Measurements from ENCODE around the gene SCIN.
"Not testable (repeated sequence)": the region's sequence is repeated elsewhere in the genome, so short reads cannot be mapped to it uniquely, and the experiment has no call there.

Gene SCIN

DNA sequence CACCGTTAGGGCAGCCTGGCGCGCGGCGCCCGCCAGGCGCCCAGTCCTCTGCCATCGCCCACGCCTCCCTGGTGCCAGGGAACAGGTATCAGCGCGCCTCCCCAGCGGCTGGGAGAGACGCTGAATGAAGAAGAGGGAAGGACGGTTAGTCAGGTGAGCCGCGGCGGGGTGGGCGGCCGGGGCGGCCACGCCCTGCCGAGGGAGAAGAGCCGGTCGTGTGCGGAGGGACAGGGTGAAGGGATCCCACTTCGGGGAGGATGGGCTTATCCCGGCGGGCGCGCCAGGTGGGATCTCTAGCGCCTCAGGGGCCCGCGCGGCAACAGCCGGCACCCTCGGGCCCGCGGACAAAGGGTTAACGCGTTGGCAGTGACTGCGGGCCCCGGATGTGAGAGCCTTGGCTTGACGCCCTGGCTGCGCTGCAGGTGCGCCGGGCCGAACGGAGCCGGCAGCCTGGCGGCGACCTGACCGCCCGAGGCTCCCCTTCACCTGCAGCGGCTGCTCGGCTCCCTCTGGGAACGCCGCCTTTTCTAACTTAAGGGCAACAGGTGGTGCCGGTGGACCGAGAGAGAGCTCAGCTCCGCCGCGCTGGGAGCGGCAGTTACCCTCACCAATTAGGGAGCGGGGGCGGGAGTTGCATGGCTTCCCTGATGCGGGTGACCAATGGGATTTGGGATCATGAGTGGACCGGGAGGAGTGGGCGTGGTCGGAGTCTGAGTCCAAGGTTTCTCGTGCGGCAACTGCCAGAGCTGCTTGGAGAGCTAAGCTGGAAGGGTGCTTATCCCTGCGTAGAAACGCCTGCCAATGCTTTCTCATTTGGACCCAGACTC, 116.6 kb downstream of the SCIN start, which contains the start of gene ARL4A:
ARL4A (plus strand) TSS at position 743 of the 827 bp plus-strand sequence. CDS start 622 bp downstream, outside the sequence.
- DNase-seq (ENCODE audit: low read depth in 2 of 2), result peak; percentile 69 to 77

DNA sequence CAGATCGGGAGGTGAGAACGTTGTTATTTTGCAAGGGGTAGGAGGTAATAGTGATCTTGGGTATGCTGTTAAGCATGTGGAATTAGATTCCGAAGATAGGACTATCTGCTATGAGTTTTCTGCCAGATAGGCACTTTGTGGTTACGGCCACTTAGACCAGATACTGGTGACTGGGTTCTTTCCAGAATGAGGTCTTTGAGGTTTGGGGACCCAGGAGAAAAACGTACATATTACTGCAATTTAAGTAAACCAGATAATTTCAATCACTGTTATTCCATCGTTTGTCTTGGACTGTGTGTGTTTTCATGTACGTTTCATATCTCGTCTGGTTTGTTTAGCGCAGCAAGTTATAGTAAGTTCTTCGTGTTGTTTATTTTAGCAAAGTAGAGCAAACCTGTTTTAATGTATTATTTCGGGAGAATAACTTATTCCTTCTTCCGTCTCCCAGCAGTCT, 117.2 kb downstream of the SCIN start:
- no peak for DNase-seq (ENCODE audit: low read depth in 2 of 2)

DNA sequence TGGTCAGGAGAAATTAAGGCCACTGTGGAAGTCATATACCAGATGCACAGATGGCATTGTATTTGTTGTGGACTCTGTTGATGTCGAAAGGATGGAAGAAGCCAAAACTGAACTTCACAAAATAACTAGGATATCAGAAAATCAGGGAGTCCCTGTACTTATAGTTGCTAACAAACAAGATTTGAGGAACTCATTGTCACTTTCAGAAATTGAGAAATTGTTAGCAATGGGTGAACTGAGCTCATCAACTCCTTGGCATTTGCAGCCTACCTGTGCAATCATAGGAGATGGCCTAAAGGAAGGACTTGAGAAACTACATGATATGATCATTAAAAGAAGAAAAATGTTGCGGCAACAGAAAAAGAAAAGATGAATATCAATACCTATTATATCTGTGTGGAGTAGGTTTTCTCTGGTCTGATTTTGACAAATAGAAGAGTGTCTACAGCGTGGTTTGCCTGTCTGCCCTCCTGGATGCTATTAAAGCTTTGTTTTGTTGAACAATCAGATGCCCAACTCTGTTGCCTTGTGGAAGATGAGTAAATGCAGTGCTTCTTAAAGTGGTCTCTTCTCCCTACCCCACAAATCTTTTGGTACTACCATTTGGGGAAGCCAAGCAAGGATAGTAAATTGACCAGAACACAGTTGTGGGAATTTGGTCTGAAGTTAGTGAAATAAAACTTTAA, 118.1 kb downstream of the SCIN start:
- DNase-seq (ENCODE audit: low read depth in 2 of 2), result not testable (repeated sequence)

DNA sequence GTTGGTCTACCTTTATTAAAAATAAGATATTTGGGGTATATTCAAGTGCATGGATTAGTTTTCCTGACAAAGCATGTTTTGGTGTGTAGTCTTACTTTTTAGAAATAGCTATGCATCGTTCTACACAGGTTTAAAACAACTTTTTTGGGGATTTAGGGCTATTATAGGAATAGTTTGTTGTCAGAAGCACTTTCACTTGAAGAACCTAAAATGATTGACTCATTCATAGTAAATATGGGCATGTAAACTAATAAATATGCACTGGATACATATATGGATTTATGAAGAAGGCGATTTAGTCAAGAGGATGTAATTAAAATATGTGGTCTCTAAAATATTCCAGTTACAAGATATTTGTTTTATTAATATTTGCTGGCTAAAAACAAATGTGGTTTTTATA, 118.9 kb downstream of the SCIN start:
- no peak for DNase-seq (ENCODE audit: low read depth in 2 of 2)

DNA sequence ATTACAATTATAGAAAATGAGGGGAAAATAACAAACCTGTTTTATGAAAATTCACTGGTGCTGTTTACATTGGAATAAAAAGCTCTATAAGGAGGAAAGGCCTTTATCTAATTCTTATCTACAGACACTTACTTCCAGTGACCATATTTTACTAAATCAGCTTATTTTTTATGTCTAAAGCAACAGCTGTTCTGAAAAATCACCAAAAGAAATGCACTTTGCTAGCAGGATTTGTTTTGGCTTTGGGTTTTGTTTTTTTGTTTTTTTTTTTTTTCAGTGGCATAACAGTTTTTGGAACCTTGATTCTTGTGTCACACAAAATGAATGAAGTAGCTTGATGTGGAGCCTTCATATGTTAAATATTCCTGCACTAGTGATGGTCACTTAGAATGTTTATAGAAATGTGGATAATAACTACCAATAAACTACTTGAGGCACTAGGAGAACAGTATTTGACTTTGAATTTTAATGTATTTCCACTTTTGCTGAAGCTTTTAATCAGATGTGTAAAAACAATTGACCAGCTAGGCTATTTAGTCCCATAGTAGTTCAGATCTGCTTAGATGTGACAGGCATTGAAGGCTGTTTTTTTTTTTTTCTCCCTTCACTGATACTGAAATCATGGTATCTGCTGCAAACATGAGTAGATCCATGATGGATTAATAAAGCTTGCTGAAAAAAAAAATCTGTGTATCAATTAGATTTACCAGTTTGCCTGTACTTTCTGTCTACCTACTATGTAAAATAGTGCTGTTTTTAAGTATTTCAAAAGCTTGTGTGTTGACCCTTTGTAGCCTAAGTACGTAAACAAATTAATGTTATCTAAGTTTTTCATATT, 119.7 kb downstream of the SCIN start:
- DNase-seq (ENCODE audit: low read depth in 2 of 2), result no peak

DNA sequence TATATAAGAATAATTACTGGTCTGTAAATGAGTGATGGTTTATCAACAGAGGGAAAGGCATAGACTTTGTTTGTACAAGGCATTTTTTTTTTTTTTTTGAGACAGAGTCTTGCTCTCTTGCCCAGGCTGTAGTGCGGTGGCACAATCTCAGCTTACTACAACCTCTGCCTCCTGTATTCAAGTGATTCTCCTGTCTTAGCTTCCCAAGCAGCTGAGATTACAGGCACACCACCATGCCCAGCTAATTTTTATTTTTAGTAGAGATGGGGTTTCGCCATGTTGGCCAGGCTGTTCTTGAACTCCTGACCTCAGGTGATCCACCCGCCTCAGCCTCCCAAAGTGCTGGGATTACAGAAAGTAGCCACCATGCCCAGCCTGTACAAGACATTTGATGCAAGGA, 120.9 kb downstream of the SCIN start:
- DNase-seq (ENCODE audit: low read depth in 2 of 2), result not testable (repeated sequence)

DNA sequence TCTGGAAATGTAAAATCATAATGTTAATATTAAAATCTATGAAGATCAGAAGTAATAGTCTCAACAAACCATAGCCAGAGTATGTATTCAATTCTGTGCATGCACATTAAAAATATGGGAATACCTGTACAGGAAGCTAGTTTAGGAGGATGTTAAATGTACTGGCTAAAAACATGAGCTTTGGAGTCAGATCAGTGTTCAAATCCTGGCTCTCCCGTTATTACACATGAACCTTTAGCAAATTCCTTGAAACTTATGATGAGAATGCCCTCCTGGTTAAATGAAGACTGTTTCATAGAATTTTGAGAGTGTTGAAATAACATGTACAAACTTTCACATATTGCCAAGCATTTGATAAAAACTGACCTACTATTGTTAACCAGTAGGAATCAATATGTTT, 121.5 kb downstream of the SCIN start:
- DNase-seq (ENCODE audit: low read depth in 2 of 2), result no peak

DNA sequence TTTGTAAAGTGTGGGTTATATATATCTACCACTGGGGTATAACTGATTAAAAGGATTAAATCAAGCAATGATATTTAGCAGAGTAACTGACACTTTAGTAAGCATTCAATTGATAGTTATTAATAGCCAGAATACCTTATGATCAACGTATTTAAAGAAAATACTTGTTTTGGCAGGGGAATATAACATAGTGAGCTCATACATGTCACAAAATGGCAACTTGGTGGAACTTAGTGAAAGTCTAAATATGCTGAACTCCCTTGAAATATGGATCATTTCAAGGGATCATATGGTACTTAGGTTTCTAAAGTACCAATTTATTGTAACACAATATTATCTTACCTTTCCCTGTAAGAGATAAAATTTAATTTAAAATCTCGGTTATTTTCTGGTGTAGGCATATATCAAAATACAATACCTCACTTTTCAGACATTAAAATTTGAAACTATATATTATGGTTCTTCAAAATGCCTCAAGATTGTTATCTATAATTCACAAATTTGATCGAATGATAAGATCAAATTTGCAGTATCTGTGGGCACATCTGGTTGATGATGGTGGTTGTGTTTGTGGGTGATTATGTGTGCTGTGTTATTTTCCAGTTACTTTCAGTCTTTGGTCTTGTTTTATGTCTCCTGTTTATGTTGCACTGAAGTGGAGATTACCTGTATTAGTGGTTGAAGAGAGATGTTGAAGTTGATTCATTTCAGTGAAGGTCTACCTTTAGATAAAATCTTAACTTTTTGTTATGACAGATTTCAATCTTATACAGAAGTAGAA, 122.1 kb downstream of the SCIN start:
- no peak for DNase-seq (ENCODE audit: low read depth in 2 of 2)

DNA sequence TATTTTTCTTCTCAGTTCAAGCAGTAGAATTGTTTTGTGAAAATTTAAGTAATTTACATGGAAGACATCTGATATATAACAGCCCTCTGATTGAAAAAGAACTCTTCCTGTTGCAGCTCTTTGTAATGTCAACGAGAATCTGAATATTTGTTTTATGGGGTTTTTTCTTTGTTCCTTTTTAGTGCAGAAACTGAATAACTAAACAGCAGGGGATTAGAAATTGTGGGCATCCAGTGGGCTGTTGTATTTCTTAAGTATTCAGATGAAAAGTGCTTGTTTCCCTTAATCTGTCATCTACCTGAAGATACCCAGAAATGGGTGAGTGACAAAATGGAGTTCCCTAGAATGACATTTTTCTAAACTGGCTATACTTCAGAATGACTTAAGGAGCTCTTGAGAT, 124.3 kb downstream of the SCIN start:
- no peak for DNase-seq (ENCODE audit: low read depth in 2 of 2)

DNA sequence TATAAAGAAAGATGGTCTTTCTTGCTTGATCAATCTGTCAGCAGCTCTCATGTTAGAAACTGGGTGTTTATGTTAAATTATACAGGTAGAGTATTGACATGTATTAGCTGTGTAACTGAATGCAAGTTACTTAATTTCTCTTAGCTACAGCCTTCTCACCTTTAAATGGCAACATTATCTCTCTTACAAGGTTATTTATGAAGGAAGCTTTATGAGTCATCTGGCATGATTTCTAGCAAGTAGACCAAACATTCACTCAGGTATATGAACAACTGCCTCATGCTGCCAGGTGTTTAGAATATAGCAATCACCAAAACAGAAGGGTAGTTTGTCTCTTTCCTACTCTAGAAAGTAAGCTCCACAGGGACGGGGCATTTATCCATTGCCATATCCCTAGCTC, 125.4 kb downstream of the SCIN start:
- DNase-seq (ENCODE audit: low read depth in 2 of 2), result no peak

DNA sequence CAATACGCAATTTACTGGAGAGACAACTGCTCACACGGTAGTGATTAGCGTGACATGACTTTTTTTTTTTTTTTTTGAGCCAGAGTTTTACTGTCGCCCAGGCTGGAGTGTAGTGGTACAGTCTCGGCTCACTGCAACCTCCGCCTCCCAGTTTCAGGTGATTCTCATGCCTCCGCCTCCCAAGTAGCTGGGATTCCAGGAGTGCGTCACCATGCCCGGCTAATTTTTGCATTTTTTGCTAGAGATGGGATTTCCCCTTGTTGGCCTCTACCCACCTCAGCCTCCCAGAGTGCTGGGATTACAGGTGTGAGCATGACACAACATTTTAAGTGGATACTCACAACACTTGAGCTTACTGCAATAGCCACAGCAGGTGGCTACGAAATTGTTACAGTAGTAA, 128.8 kb downstream of the SCIN start:
- no peak for DNase-seq (ENCODE audit: low read depth in 2 of 2)

DNA sequence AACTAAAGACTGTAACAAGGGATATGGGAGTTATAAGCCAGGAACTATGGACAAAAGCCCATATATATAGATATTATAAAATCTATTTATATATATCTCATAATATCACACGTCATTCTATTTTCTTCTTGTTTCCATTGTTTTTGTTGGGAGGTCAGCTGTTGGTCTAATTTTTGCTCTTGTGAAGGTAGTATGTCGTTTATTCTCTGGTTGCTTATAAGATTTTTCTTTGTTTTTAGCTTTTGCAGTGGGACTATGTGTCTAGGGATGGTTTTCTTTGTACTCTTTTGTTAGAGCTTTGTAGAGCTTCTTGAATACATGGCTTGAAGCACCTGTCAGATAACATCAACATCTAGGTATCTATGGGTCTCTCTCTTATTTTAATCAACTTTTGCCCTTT, 130.9 kb downstream of the SCIN start:
- no peak for DNase-seq (ENCODE audit: low read depth in 2 of 2)

DNA sequence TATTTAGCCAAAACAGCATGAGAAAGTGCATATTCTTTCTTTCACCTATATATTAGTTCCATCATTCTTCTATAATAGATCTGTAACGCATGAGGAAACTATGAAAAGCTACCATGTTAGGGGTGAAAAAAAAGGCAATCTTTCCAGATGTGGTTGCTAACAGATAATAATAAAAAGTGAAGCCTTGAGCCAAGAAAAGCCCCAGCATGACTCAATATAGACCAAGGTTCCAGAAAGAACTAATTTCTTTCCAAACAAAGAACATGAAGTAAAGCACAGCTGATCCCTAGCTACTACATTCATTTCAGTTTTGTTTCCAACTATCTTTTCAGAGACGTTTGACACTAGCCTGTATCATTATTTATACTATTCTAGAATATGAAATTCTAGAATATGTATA, 133.4 kb downstream of the SCIN start:
- no peak for DNase-seq (ENCODE audit: low read depth in 2 of 2)

DNA sequence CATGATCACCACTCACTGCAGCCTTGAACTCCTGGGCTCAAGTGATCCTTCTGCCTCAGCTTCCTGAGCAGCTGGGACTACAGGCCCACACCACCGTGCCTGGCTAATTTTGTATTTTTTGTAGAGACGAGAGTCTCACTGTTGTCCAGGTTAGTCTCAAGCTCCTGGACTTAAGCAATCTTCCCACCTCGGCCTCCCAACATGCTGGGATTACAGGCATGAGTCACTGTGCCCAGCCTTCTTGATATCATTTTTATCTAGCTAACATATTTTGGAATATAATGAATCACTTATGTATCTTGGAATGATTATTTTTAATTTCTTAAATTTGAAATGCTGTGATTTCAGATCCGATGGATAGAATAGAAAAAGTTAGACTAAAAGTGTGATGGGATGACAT, 135.4 kb downstream of the SCIN start:
- DNase-seq (ENCODE audit: low read depth in 2 of 2), result no peak

DNA sequence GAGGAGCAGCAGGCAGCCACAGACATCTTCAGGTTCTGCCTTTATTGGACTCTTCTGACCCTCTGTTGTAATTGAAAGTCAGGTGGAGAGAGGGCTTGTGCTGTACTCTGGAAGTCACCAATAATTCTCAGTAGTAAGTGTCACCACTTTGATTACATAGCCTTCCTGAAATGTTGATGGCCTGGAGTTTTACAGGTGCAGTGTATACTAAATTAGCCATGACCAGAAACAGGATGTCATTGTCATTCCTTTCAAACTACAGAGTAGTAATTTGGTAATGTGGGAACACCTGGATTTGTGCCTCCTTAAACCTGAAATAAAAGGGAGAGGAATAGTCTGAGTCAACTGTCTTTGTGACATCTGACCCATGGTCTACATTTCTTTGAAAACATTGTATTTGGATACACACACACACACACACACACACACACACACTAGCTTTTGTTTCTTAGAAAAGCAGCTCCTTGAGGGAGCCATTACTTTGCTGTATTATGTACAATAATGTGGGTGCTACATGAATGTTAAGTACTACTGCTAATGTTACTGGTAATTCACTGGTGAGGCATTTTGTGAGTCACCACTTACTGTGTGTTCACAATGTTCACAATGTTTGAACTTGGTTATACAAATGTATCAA, 136.5 kb downstream of the SCIN start:
- DNase-seq (ENCODE audit: low read depth in 2 of 2), result no peak

DNA sequence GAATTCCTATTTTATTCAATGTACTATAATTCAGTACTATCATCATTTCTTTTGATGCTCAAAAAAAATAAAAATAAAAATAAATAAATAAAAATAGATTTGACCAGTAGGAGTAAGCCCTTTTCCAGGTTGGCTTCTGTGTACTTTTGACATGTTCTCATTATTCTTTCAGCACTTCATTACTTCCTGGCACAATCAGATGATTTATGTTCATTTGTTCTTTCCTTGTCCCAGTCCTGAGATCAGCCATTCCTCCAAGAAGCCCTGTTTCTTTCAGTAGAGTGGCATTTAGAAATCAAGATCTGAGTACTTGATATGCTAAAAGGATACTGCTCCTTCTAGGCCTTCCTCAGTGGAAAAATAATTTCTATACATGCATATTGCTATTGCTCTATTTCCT, 137.8 kb downstream of the SCIN start:
- no peak for DNase-seq (ENCODE audit: low read depth in 2 of 2)

Measured in stimulated activated CD8-positive, alpha-beta memory T cell treated with anti-CD3 and anti-CD28 coated beads, Interleukin-7, amount 100 ng/mL, for 1 hour (primary cell).